Choroid plexus epithelial cell (primary cell): ENCODE data around the gene DTL.
"Not testable (repeated sequence)": the region's sequence is repeated elsewhere in the genome, so short reads cannot be mapped to it uniquely, and the experiment has no call there.

Source experiments
- DNase-seq: peaks from one replicate; pipeline ENCODE4 v3.0.0-alpha.2; 2010; ENCODE audit warnings: low read depth
- H3K4me3 ChIP-seq: 2 replicates; pipeline ENCODE4 v1.5.1; 2011; ENCODE audit warnings: low read depth, mild to moderate bottlenecking, control low read depth, low read length, moderate library complexity
- CTCF ChIP-seq: conservative IDR thresholded peaks from 2 replicates; pipeline ENCODE4 v1.5.1; 2011; ENCODE audit warnings: low read depth, mild to moderate bottlenecking, control low read depth, inconsistent platforms, low read length, moderate library complexity

DTL gene

GRCh38 chr1:212035123-212035834, at the start of gene DTL, which contains the start of gene INTS7:
Gene DTL, plus strand, starts transcription at chr1:212035748. Its CDS starts 143 bp downstream, at chr1:212035891.
Gene INTS7, minus strand, starts transcription at chr1:212035557. Its CDS starts 120 bp downstream, at chr1:212035437.
- peak within 1 kb of the TSS; percentile 91 for H3K4me3 ChIP-seq
- peak; percentile 89 for TF ChIP-seq CTCF
- DNase-seq: peak; percentile 99

GRCh38 chr1:211986628-211987254, 48.8 kb upstream of the DTL start:
- no peak for DNase-seq

GRCh38 chr1:211991695-211992094, 43.9 kb upstream of the DTL start:
- no peak overlapping the region for H3K4me3 ChIP-seq
- DNase-seq: no peak
- TF ChIP-seq CTCF: no peak

More at GRCh38 chr1:211986628-211987254, 48.8 kb upstream of the DTL start:
- H3K4me3 ChIP-seq: no peak overlapping the region
- TF ChIP-seq CTCF: no peak

- H3K4me3 ChIP-seq, DNase-seq: not testable (repeated sequence)
These were observed 38.1 kb upstream of the DTL start for GRCh38 chr1:211997426-211997825.

GRCh38 chr1:212002536-212002935, 33.0 kb upstream of the DTL start:
- no peak for TF ChIP-seq CTCF
- DNase-seq: peak; percentile 27
- no peak overlapping the region for H3K4me3 ChIP-seq

GRCh38 chr1:212004895-212005608, 30.5 kb upstream of the DTL start:
- H3K4me3 ChIP-seq: no peak overlapping the region
- no peak for TF ChIP-seq CTCF
- no peak for DNase-seq

GRCh38 chr1:212007178-212007577, 28.4 kb upstream of the DTL start:
- DNase-seq: no peak
- no peak for TF ChIP-seq CTCF

More at GRCh38 chr1:212007178-212007577, 28.4 kb upstream of the DTL start:
- H3K4me3 ChIP-seq: no peak overlapping the region
